GM19035 (cell line): ENCODE results near the gene BRSK1.

Source experiments
- ATAC-seq: cut with Tn5 transposase; IDR thresholded peaks from one replicate; pipeline ENCODE4 v1.9.1; 2021; ENCODE audit not compliant: unreplicated experiment

The BRSK1 gene

GRCh38 chr19:55253842-55254624, 29.8 kb upstream of the BRSK1 start:
- ATAC-seq = no peak

GRCh38 chr19:55254625-55254977, 29.2 kb upstream of the BRSK1 start:
- no peak for ATAC-seq

GRCh38 chr19:55255618-55256423, 28.0 kb upstream of the BRSK1 start:
- ATAC-seq = no peak

- ATAC-seq = no peak
Observed at GRCh38 chr19:55256562-55257460, 27.0 kb upstream of the BRSK1 start.

- ATAC-seq = no peak
Observed at GRCh38 chr19:55257461-55258420, 26.1 kb upstream of the BRSK1 start.

GRCh38 chr19:55258476-55258827, 25.3 kb upstream of the BRSK1 start:
- ATAC-seq = peak; percentile 10

- ATAC-seq = peak; percentile 70
Observed at GRCh38 chr19:55258828-55259539, 24.8 kb upstream of the BRSK1 start, which contains the start of gene PPP6R1. TSS of gene PPP6R1 (minus strand) at chr19:55259017. CDS start at chr19:55247103, 11,914 bp downstream.

GRCh38 chr19:55259540-55260210, 24.1 kb upstream of the BRSK1 start:
- no peak for ATAC-seq

- ATAC-seq = no peak
Observed at GRCh38 chr19:55261671-55262126, 22.1 kb upstream of the BRSK1 start.

- ATAC-seq = no peak
Observed at GRCh38 chr19:55262359-55262758, 21.4 kb upstream of the BRSK1 start.

- no peak for ATAC-seq
Observed at GRCh38 chr19:55264531-55264930, 19.3 kb upstream of the BRSK1 start.

GRCh38 chr19:55265173-55265572, 18.6 kb upstream of the BRSK1 start:
- no peak for ATAC-seq

GRCh38 chr19:55265723-55266386, 17.9 kb upstream of the BRSK1 start:
- ATAC-seq = no peak

- ATAC-seq = no peak
Observed at GRCh38 chr19:55266404-55266803, 17.4 kb upstream of the BRSK1 start.

GRCh38 chr19:55266840-55267239, 17.0 kb upstream of the BRSK1 start:
- ATAC-seq = no peak

GRCh38 chr19:55269299-55269698, 14.5 kb upstream of the BRSK1 start:
- ATAC-seq = no peak

GRCh38 chr19:55270172-55270942, 13.4 kb upstream of the BRSK1 start:
- no peak for ATAC-seq

- no peak for ATAC-seq
Observed at GRCh38 chr19:55272142-55272541, 11.7 kb upstream of the BRSK1 start.
